ENCODE data around the gene FSD1L.
"Not testable (repeated sequence)": the region's sequence is repeated elsewhere in the genome, so short reads cannot be mapped to it uniquely, and the experiment has no call there.

The FSD1L gene

GRCh38 chr9:105496826-105497225 is 49.0 kb downstream of the FSD1L start:
- no peak for DNase-seq

- no peak for DNase-seq
Measured at GRCh38 chr9:105497704-105498103, 49.9 kb downstream of the FSD1L start.

- no peak for DNase-seq
Measured at GRCh38 chr9:105500108-105500766, 52.4 kb downstream of the FSD1L start.

- DNase-seq, result no peak
Measured at GRCh38 chr9:105501414-105501813, 53.6 kb downstream of the FSD1L start.

- DNase-seq, result no peak
Measured at GRCh38 chr9:105502276-105502675, 54.4 kb downstream of the FSD1L start.

- DNase-seq, result no peak
Measured at GRCh38 chr9:105503881-105504280, 56.0 kb downstream of the FSD1L start.

GRCh38 chr9:105507096-105507790 is 59.4 kb downstream of the FSD1L start:
- no peak for DNase-seq

GRCh38 chr9:105508530-105508929 is 60.7 kb downstream of the FSD1L start:
- no peak for DNase-seq

- no peak for DNase-seq
Measured at GRCh38 chr9:105510024-105510423, 62.2 kb downstream of the FSD1L start.

- no peak for DNase-seq
Measured at GRCh38 chr9:105511446-105511845, 63.6 kb downstream of the FSD1L start.

GRCh38 chr9:105515811-105516413 is 68.1 kb downstream of the FSD1L start:
- no peak for DNase-seq

GRCh38 chr9:105519710-105520369 is 72.0 kb downstream of the FSD1L start:
- DNase-seq, result not testable (repeated sequence)

GRCh38 chr9:105520992-105521391 is 73.2 kb downstream of the FSD1L start:
- DNase-seq, result not testable (repeated sequence)

GRCh38 chr9:105522618-105523385 is 75.0 kb downstream of the FSD1L start:
- DNase-seq, result not testable (repeated sequence)

- no peak for DNase-seq
Measured at GRCh38 chr9:105531530-105531929, 83.7 kb downstream of the FSD1L start.

- no peak for DNase-seq
Measured at GRCh38 chr9:105535920-105536668, 88.3 kb downstream of the FSD1L start.

GRCh38 chr9:105539452-105539851 is 91.6 kb downstream of the FSD1L start:
- no peak for DNase-seq

GRCh38 chr9:105541838-105542237 is 94.0 kb downstream of the FSD1L start:
- DNase-seq, result no peak

- no peak for DNase-seq
Measured at GRCh38 chr9:105554042-105554441, 106.2 kb downstream of the FSD1L start.

- DNase-seq, result peak; percentile 59 to 88
Measured at GRCh38 chr9:105557804-105558610, 110.2 kb downstream of the FSD1L start, which contains the start of gene FKTN. TSS of gene FKTN (plus strand) at chr9:105558131. CDS start at chr9:105575033, 16,902 bp downstream.

- no peak for DNase-seq
Measured at GRCh38 chr9:105572455-105572854, 124.6 kb downstream of the FSD1L start.
